Measurements from ENCODE around the gene AKIP1.
A peak's percentile ranks its signal among the peaks of the same experiment; 100 is the strongest.

The AKIP1 gene

DNA sequence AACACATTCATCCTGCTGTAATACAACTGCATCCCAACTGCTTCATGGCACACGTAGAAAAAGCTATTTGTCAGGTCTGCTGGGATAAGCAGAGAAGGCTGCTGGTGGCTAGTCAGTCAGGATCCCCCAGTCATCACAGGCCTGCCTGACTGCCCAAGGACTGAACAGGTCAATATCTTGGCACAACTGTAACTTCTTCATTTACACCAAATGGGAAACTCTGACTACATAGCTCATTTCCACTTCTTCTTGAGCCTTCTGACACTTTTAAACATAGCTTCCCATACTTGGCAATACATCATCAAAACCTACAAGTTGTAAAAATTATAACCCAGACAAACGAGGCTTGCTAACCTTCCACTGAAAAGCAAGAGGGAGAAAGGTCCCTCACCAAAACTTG, 50.4 kb downstream of the AKIP1 start:
- no peak for DNase-seq

DNA sequence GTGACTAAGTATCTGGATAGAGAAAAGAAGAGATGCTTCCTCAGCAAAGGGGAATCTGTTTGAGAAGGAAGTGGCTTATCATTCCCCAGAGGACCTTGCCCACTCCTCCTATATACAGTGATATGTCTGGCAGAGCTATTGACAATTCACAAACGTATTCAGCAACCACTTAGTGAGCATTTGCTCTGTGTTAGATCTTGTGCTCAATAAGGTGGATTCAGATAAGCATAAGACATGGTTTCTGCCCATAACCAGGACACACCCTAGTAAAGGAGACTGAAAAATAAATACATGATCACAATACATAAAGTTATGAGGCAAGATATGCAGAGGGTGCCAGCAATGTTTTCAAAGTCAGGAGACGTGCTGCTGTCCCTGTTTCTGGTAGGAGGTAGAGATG, 51.9 kb downstream of the AKIP1 start:
- no peak for DNase-seq

DNA sequence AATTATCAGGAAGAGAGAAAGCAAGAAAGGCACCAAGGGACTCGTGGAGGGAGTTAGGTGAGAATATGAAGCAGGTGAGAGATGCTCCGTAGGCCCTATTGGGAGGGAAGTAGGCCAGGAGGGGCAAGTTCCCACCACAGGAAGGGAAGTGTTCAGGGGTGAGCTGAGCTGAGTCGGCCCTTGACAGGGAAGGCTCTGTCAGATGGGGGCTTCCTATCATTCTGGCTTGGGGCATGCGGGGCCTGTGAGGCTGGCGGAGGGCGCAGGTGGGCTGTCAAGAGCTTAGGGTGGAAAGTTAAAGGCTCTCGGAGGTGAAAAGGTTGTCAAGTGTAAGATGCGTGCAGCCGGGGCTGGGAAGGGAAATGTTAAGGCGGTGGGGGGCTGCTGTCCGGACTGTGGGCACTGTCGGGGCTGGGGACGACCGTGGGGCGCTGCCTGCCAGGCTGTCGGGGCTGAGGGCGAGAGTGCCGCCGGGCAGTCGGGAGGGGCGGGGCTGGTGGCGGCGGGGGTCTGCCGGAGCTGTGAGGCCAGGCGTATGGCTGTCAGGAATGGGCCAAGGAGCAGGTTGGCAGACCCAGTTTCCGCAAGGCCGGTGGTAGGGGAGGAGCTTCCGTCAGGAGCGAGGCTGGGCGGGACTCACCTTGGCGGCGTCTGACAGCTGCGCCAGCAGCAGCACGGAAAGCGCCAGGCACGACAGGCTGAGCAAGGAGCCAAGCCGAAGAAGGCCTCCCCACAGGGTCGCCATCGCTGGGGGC, 52.8 kb downstream of the AKIP1 start:
- DNase-seq = peak; percentile 91

DNA sequence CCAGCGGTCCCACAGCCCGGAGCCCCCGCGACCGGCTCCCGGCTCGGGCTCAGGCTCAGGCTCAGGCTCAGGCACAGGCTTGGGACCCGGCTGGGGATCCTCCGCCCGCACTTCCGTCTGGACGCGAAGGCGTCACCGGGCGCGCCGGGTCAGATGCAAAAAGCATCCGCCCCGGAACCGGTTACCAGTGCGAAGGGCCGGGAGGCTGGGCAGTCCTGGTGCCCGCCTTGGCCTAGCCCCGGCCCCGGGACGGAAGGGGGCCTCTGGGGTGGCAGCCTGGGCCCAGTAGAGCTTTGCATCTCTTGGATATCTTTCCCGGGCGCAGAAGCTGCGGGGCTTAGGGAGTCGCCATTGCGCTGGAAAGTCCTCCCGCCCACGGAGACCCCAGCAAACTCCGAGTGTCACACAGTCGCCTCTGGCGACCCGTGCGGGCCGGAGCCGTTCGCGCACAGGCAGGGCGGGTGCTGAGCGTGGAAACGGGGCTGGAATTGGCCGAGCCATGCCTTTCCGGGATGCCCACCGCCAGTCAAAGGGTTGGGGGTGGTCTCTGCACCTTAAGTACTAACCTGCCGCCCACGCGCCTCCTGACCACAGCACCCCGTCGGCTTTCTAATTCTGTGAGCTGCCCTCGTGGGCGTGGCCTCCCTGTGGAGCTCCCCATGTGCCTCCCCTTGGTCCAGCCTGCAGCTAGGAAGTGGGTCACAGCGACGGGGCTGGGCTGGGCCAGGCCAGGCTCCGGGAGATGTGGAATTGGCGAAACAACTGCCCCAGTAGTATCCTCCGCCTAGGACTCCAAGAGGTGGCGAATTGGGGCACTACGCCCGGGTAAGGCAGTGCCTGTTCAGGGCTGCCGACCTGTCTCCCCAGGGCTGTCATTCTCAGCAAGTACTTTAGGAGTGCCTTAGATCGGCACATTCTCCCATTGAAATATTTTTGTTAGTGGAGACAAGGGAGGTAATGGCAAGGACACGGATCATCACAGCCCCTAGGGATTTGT, 53.6 kb downstream of the AKIP1 start, which contains the start of gene TMEM9B:
Gene TMEM9B, minus strand, starts transcription at position 119 of the 997 bp plus-strand sequence. CDS start 129 bp downstream, outside the sequence.
- peak; percentile 93 for DNase-seq

DNA sequence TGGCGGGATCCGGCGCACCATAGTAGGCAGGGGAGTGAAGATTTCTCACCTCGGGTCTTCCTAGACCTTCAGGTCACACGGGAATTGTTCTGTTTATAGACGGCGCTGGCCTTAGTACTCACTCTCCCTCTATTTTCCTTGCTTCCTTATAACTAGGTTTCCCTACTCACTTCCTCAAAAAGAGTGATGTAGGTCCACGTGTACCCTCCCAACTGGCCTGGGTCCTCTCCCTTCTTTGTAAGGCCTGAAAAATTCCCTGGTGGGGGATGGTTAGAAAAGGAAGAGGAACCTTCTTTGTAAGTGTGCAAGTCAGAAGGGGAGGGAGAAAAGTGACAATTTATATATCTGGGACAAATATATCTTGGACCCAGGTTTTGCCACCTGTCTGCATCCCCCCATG, 56.2 kb downstream of the AKIP1 start:
- no peak for DNase-seq
